HG02642 (cell line): ENCODE results near the gene PANK4.
"Not testable (repeated sequence)": the region's sequence is repeated elsewhere in the genome, so short reads cannot be mapped to it uniquely, and the experiment has no call there.

Experiments used
- ATAC-seq: cut with Tn5 transposase; IDR thresholded peaks from one replicate; pipeline ENCODE4 v1.9.1; 2021; ENCODE audit warnings: mild to moderate bottlenecking; ENCODE audit not compliant: unreplicated experiment, poor library complexity

Gene PANK4

DNA sequence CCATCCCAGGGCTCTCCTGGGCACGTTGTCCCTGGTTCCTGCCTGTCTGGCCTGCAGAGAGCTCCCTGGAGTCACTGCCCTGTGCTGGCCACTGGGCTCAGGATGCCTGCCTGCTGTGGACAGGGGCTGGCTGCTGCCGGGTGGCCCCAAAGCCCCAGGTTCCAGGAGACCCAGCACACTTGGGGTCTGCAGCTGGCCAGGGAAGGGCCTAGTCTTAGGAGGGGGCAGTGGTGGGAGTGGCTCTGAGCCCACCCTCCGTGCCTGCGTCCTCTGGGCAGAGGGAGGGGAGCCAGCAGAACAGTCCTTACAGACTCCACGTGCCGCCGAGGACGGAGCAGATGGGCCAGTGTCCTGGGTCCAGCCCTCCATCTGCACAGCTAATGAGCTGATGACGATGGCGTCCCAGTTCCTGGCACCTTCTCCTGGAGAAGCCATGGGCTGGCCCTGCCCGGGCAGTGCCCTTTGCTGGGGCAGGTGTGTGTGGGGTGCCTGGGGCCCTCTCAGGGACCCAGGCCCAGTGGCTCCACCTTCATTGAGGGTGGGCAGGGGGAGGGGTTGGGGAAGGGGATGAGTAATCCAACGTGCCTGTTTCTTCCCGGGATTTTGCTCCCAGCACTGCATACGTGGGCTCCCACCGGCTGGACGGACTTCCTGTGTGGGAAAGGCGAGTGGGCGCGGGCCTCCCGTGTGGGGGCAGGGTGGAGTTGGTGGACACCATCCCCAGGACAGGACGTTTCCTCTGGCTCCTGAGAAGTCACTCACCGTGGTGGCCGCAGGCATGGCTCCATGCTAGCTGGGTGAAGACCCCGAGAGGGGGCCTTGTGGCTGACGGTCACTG, 57.1 kb downstream of the PANK4 start:
- no peak for ATAC-seq

DNA sequence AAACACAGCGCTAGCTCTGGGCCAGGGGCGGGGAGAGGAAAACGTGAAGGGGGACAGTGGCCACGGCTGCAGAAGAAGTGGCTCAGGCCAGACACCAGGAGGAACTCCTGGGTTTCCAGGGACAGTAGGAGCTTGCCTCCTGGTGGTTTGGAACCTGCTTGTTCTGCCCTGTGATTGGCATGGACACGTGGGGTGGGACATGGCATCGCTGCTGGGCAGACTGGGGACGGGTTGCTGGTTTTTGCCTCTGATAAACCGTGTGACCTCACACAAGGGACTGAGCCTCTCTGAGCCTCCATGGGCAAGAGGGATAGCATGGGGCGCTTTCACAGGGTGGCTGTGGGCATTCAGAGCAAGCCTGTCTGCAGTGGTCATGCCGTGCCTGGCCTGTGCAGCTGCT, 57.9 kb downstream of the PANK4 start:
- ATAC-seq = no peak

DNA sequence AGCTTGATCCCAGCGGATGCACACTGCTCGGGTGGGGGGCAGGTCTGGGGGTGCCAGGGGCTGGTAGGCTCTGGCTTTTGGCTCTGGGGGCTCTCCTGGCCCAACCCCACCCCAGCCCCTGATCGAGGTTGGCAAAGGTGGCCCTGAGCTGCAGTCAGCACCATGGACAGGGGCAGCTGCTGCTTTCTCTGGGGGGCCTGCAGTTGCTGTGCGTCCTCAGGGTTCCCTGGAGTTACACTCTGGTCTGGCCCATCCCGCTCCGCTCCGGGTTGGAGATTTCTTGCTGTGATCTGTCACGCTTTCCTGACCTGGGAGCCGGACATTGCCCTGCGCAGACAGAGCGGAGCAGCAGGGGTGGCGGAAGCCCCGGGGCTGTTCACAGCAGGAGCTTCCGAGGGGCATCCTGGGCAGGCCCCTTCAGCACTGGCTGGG, 58.3 kb downstream of the PANK4 start:
- ATAC-seq = no peak

DNA sequence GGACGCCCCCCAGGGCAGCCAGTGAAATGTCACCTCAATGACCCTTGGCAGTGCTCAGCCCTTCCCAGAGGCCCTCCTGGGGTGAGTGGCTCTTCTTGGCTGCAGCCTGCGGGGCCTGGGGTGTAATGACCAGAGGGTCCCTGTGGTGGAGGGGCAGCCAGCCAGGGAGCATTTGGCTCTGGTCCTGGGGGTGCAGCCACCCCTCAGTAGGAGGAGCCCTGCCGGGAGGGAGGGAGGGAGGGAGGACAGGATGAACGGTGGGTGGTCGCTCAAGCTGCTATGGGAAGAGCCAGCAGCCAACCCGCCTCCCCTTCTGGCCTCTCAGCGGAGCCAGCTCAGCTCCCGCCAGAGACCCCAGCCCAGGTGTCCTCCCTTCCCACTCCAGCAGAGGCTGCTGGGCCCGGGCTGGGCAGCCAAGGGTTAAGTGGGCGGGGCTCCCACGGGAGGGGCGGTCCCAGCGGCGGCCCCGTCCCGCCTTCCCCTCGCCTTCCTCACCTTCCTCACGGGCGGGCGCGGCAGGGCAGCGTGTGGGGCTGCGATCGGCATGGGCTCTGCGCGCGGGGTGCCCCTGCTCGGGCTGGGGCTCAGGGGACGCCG, 59.3 kb downstream of the PANK4 start:
- ATAC-seq = no peak

DNA sequence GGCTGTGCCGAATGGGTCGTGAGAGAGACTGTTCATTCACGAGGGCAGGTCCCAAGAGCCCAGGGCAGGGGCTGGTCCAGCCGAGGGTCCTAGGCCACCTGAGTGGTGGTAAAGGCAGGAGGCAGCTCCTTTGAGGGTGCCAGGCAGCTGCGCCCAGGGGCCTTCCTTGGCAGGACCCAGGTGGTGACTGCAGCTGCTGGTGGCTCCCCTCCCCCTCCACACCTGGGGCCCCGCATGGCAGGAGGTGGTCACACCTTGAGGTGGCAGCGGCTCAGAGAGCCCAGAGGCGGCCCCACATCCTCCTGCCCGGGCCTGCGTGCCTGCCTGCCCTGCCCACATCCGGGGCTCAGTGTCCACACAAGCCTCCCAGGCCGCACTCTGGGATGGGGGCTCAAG, 60.1 kb downstream of the PANK4 start:
- no peak for ATAC-seq

DNA sequence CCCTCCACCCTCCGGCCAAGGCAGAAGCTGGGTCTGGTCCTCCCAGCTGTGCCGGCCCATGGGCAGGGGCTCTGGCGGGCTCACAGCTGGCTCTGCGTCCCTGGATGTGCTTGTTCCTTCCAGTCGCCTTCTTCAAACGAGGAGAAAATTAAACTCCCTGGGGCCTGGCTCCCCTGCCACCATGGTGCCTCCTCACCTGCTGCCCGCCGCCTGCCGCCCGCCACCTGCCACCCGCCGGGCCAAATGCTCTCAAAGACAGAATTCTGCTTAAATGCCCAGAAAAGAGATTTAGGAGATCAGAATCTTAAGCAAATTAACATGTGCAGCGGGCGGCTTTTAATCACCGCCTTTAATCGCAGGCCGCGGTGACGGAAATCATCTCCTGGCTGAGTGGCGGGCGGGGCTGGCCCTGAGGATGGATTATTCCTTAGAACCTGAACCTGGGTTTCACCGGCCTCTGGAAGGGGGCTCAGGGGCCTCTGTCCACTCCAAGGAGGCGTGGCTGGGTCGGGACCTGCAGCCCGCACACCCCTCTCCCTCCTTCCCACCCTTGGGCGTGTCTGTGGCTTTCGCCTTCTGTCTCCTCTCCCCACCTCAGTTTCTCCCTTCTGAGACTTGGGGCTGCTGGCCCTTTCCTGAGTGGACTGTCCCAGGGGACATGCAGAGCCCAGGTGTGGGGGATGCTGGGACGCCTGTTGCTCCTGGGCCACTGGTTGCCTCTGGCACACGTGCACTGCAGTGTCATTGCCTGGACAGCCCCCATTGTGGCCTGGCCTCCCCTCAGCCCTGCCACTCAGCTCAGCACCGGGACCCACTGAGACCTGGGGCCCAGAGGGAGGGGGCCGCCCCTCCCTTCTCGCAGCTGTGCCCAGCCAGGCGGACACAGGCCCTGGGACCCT, 60.8 kb downstream of the PANK4 start:
- ATAC-seq = no peak

DNA sequence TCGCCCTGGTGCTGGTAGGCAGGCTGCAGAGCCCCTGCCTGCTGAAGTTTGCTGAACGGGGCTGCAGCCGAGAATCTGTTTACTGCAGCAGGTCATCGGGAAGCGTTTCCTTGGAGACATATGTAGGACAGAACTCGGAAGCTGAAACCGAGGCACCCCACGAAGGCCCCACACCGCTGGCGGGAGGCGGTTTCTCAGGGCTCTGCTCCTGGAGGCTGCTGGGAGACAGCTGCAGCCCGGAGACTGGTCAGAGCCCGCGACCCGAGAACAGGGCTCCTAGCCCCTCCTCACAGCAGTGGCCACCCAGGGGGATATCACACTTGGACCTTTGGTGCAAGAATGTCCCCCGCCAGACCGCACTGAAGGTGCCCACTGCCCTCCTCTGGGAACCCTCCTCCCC, 63.0 kb downstream of the PANK4 start:
- no peak for ATAC-seq

DNA sequence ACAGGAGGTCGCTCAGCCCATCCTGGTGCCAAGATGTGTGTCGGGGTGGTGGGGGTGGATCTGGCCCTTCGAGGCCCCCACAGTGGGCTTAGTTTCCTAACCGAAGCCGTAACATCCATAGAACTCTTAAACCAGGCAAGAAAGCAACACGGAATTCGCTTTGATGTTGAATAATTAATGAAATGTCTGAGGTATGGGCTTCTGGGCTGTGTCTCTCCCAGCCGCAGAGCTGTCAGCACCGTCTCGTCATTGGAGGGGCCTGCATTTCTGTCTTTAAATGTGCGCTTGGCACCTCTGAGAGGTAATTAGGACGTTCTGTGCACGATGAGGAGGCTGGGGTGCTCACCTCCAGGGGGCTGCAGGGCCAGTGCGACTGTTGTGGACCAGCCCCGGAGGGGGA, 63.6 kb downstream of the PANK4 start:
- ATAC-seq = no peak

DNA sequence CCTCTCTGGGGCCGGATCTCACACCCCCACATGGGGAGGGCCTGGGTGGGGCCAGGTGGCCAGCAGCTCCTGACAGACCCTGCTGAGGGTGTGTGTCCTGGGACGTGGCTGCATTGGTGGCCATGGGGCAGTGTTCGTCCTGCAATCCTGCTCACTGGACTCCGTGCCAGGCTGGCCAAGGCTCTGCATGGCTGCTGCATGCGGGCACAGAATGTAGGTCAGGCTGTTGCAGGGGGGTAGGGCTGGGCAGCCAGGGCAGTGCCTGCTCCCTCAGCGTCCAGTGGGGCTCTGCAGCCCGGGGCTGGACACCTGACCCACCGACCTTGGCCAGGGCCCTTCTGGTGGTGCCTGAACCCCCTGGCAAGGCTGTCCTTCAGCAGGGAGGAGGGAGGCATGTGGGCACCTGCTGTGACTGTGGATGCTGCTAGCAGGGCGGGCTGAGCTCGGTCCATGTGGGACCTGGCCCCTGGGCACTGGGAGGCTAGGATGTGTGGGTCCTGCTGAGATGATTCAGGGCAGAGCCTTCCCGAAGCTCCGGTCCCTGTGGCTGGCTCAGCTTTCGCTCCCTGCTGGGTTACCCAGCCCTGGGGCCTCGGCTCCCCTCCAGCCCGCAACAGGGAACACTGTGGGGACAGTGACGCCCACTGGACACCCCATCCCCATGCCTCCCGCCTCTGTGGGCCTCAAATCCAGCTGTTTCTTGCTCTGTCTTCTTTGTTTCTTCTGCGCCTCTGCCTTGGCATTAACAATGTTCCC, 65.2 kb downstream of the PANK4 start:
- ATAC-seq = no peak

DNA sequence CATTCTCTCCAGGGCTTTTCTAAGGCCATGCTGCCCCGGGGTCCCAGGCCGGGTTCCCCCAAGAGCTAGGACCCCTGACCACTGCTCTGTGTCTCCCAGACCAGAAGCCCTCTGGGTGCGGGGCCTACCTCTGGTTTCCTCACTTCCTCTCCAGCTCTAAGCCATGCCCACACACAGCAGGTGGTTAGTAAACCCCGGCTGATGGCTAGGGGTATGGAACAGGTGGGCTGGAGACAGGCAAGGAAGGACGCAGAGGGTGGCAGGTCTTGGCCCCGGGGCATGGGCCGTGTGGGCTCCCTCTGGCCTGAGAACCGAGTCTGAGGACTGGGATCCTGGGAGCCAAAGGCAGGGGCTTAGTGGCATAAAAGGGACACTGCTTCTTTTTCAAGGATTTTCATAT, 66.2 kb downstream of the PANK4 start:
- ATAC-seq = no peak

DNA sequence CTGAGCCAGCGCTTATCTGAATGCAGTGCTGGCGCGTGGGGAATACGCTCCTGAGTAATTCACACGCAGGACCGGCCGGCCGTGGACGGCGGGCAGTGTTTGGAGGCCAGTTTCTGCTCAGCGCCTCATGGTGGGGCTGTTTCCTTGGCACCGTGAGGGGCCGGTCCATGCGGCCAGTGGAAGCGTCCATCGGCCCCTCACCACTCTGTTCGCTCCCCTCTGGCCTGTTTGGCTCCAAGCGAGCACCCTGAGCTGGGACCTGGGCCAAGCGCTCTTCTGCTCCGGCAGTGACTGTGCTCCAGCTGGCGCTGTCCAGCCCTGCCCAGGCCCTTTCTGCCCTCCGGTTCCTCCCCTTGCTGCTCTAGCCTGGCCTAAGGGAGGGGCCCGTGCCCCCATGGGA, 66.6 kb downstream of the PANK4 start:
- no peak for ATAC-seq

DNA sequence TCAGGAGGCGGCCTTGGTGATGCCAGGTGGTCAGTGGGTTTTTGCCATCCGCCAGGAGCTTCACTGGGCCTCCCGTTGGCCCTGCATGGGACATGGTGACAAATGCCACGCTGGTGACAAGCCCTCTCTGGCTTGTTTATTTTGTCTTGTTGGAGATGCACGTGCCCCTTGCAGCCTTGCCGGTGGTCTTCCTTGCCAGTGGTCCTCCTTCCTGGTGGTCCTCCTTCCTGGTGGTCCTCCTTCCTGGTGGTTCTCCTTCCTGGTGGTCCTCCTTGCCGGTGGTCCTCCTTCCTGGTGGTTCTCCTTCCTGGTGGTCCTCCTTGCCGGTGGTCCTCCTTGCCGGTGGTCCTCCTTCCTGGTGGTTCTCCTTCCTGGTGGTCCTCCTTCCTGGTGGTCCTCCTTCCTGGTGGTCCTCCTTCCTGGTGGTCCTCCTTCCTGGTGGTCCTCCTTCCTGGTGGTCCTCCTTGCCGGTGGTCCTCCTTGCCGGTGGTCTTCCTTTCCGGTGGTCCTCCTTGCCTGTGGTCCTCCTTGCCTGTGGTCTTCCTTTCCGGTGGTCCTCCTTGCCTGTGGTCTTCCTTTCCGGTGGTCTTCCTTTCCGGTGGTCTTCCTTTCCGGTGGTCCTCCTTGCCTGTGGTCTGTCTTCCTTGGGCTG, 67.2 kb downstream of the PANK4 start:
- not testable (repeated sequence) for ATAC-seq

DNA sequence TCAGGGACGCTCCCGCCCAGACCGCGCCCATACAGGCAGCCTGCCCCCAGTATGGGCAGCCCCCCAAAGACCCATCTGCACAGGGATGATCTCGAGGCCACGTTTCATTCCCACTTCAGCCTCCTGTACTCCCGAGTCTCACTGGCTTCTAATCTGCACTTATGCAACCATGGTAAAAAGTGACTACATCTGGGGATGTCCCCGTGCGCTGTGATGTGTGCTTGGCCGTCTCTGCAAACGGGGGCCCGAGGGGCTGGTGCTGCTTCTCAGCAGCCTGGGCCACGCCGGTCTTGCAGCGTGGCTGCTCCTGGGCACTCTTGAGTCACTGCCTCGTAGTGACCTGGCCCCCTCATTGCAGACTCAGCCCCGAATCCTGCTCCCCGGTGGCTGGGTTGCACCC, 67.7 kb downstream of the PANK4 start:
- ATAC-seq = no peak
